Body of pancreas (tissue), 4 donors: ENCODE measurements around the gene RXRA. TPM values are rescaled to one million over a fixed set of nuclear protein-coding genes. Genes with fewer than 3 reads are reported as not detected.

Experiments used
- ATAC-seq: fragments of 150-250 bp; one replicate; pipeline ENCODE4 v1.9.1; 2016
- DNase-seq, 4 donors: peaks; one replicate each; pipeline ENCODE4 v3.0.0-alpha.2; 2019
- H3K27ac ChIP-seq, 4 donors: fragments of 200-600 bp; sonication (generic); 1 replicate in 3 of 4; 2 replicates in 1 of 4; pipeline versions ENCODE4 v1.5.1 to v1.6.1; 2016 to 2019; ENCODE audit warnings: mild to moderate bottlenecking in 1 of 4, mixed read lengths in 1 of 4, moderate library complexity in 1 of 4
- H3K27me3 ChIP-seq, 2 donors: fragments of 200-600 bp; sonication (generic); one replicate each; pipeline ENCODE4 v1.6.0; 2016; ENCODE audit warnings: mild to moderate bottlenecking in 1 of 2
- H3K36me3 ChIP-seq, 2 donors: fragments of 200-600 bp; sonication (generic); replicated peaks in 1 of 2; 2 replicates each; pipeline ENCODE4 v1.5.1; 2016; ENCODE audit warnings: low read depth in 2 of 2; ENCODE audit not compliant: insufficient read depth in 1 of 2
- H3K4me1 ChIP-seq: fragments of 200-600 bp; sonication (generic); one replicate; pipeline ENCODE4 v1.6.0; 2016
- H3K4me3 ChIP-seq, 2 donors: fragments of 200-600 bp; sonication (generic); 1 replicate in 1 of 2; 2 replicates in 1 of 2; pipeline ENCODE4 v1.5.1; 2016 to 2019
- H3K9me3 ChIP-seq, 3 donors: fragments of 200-600 bp; sonication (generic); 1 replicate in 2 of 3; 2 replicates in 1 of 3; pipeline ENCODE4 v1.5.1; 2016
- POLR2A ChIP-seq, 3 donors: fragments of 450-650 bp; IDR thresholded peaks; one replicate each; pipeline ENCODE4 v1.6.1; 2016; ENCODE audit warnings: antibody characterized with exemption in 3 of 3, mild to moderate bottlenecking in 2 of 3
- WGBS, 2 donors: methylation state at CpG; one replicate each; pipeline ENCODE4 v1.1.5; 2017; 5-methylcytosine and 5-hydroxymethylcytosine counted together
- intact Hi-C: fragments of 100-400 bp; cut with DNase I; formaldehyde crosslinking; loops from one replicate; pipeline ENCODE4 v1.15.1; 2023
- total RNA-seq, 2 donors: library from RNA; depleted of rRNA; stranded (reverse); fragments of >200 nt; gene quantifications; one replicate each; pipeline ENCODE4 v1.1.0, GENCODE V29; 2016
- TF ChIP-seq, protein P1 (sequence below), 7 experiments: fragments of 450-650 bp in 4 of 7; fragments of 200-600 bp in 3 of 7; sonication (generic) in 3 of 7; IDR thresholded peaks; one replicate each; pipeline ENCODE4 v1.5.1; 2016 to 2019; ENCODE audit warnings: antibody characterized with exemption in 7 of 7

The RXRA gene
- total RNA-seq, 2 donors from 2014 or later = 31.4 to 41.9 TPM

- H3K27me3 ChIP-seq = no peaks in the 10 kb centered on the region
- peak; percentile 39 for ATAC-seq
- H3K4me1 ChIP-seq = peaks cover 64% of the 10 kb centered on the region
- TF ChIP-seq, protein P1, sequence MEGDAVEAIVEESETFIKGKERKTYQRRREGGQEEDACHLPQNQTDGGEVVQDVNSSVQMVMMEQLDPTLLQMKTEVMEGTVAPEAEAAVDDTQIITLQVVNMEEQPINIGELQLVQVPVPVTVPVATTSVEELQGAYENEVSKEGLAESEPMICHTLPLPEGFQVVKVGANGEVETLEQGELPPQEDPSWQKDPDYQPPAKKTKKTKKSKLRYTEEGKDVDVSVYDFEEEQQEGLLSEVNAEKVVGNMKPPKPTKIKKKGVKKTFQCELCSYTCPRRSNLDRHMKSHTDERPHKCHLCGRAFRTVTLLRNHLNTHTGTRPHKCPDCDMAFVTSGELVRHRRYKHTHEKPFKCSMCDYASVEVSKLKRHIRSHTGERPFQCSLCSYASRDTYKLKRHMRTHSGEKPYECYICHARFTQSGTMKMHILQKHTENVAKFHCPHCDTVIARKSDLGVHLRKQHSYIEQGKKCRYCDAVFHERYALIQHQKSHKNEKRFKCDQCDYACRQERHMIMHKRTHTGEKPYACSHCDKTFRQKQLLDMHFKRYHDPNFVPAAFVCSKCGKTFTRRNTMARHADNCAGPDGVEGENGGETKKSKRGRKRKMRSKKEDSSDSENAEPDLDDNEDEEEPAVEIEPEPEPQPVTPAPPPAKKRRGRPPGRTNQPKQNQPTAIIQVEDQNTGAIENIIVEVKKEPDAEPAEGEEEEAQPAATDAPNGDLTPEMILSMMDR (IDR thresholded peaks at IDR 0.05) = no peak
- TF ChIP-seq POLR2A (IDR thresholded peaks at IDR 0.05) = peak in 2 of 3 donors; percentile 53 to 60
- intact Hi-C loops = no loop called here
- no peaks in the 10 kb centered on the region for H3K36me3 ChIP-seq
- H3K9me3 ChIP-seq = no peaks in the 10 kb centered on the region
- H3K27ac ChIP-seq = peak overlapping the region; percentile 81 to 95 (median 92)
- 2 to 5% methylated on average over 26 to 62 of the region's 63 CpGs for whole genome bisulfite sequencing, 2 donors
- peak overlapping the region; percentile 41 to 52 for H3K4me3 ChIP-seq
- DNase-seq = peak; percentile 57 to 62 (median 62)
Observed at GRCh38 chr9:134325096-134325812, 1.0 kb upstream of the RXRA start.

DNA sequence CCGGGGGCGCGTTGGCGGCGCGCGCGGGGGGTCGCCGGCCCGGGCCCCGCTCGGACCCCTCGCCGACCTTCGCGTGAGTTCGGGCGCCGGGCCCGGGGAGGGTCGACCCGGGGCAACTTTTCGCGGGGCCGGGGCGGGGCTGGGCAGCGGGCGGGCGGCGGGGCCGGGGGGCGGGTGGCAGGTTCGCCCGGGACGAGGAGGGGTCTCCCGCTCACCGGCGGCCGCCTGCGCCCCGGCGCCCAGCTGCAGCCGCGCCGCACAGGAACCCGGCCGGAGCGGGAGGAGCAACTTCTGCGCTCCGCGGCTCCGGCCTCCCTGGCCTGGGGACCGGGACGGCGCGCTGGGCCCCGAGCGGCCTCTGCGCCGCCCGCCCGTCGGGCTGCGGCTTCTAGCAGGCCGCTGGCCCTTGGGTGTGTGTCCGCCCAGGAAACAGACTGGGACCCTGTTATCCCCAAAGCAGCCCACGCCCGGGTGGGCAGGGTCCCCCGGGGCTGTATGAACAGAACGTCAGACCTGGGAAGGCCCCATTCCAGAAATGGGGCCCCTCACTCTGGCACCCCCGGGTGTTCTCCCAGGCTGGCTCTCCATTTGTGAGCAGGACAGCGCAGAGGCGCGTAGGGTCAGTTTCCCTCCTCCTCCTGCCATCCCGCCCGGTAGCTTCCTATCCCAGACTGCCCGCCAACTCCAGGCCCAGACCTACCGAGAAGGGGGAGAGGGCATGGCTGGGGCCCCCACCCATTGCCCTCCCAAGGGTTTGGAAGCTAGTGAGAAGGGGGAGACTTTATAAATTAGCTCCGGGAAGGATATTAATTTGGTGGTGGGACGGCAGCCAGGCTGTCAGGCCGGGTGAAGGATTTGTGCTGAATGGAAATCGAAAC, 708 bp downstream of the RXRA start:
- H3K4me1 ChIP-seq = peaks cover 73% of the 10 kb centered on the region
- DNase-seq = peak in 1 of 4 donors; percentile 42

DNA sequence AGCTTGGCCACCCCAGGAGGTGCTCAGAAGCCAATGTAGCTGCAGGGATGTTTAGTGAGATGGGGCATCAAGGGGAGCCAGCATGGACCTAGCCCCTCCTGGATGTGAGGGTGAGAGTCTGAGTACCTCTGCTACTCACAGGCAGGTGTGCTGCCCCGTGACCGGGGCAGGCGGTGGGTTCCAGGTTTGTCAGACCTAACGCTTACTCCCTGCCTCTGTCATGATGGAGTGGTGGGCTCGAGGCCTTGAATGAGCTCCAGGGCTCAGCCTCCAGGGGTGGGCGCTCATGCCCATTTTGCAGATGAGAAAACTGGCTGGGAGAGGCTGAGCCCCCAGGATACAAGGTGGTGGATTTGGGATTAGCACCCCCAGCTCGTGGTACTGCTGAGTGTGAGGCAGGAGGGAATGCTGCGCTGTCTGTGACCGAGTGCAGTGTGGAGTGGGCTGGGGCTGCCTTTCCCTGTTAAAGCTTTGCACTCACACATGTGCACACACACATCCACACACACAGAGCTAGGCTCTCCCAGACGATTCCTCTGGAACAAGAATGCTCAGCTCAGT, 1.5 kb downstream of the RXRA start:
- H3K4me3 ChIP-seq = peak overlapping the region in 1 of 2 donors; percentile 74
- intact Hi-C loops = no loop called here
- no peak for ATAC-seq
- H3K27ac ChIP-seq = peak overlapping the region; percentile 65 to 87 (median 78)
- DNase-seq = no peak
- H3K36me3 ChIP-seq = no peaks in the 10 kb centered on the region
- no peak for TF ChIP-seq POLR2A (IDR thresholded peaks at IDR 0.05)
- TF ChIP-seq, protein P1 (IDR thresholded peaks at IDR 0.05) = no peak
- H3K27me3 ChIP-seq = no peaks in the 10 kb centered on the region
- WGBS, 2 donors = 0 to 39% methylated on average over 3 to 10 of the region's 10 CpGs
- H3K4me1 ChIP-seq = peaks cover 78% of the 10 kb centered on the region
- no peaks in the 10 kb centered on the region for H3K9me3 ChIP-seq

More for the DNA sequence above, 708 bp downstream of the RXRA start:
- Histone ChIP-seq H3K4me3 (peak overlapping the region; percentile 55 to 74), H3K36me3 (no peaks in the 10 kb centered on the region), H3K27ac (peak overlapping the region; percentile 65 to 87 (median 78)), H3K9me3 (no peaks in the 10 kb centered on the region), H3K27me3 (no peaks in the 10 kb centered on the region)
- intact Hi-C loops = no loop called here
- ATAC-seq = no peak
- 0% methylated on average over 6 to 37 of the region's 83 CpGs for WGBS, 2 donors
- peak in 1 of 3 donors; percentile 30 for TF ChIP-seq POLR2A (IDR thresholded peaks at IDR 0.05)
- TF ChIP-seq, protein P1 (IDR thresholded peaks at IDR 0.05) = no peak

- ATAC-seq (no peak), DNase-seq (no peak)
- peak overlapping the region; percentile 71 to 87 (median 78) for H3K27ac ChIP-seq
- TF ChIP-seq, protein P1 (IDR thresholded peaks at IDR 0.05) = no peak
- TF ChIP-seq POLR2A (IDR thresholded peaks at IDR 0.05) = peak in 2 of 3 donors; percentile 6 to 42
- no peaks in the 10 kb centered on the region for H3K27me3 ChIP-seq
- no peaks in the 10 kb centered on the region for H3K36me3 ChIP-seq
- H3K4me1 ChIP-seq = peaks cover 84% of the 10 kb centered on the region
- H3K9me3 ChIP-seq = no peaks in the 10 kb centered on the region
- 18 to 40% methylated on average over 4 to 16 of the region's 16 CpGs for WGBS, 2 donors
- no peak overlapping the region for H3K4me3 ChIP-seq
- intact Hi-C loops = no loop called here
Observed at GRCh38 chr9:134328341-134328840, 2.1 kb downstream of the RXRA start.
